Measurements from ENCODE around the gene PHACTR1.
"Not testable (repeated sequence)": the region's sequence is repeated elsewhere in the genome, so short reads cannot be mapped to it uniquely, and the experiment has no call there.

The PHACTR1 gene

DNA sequence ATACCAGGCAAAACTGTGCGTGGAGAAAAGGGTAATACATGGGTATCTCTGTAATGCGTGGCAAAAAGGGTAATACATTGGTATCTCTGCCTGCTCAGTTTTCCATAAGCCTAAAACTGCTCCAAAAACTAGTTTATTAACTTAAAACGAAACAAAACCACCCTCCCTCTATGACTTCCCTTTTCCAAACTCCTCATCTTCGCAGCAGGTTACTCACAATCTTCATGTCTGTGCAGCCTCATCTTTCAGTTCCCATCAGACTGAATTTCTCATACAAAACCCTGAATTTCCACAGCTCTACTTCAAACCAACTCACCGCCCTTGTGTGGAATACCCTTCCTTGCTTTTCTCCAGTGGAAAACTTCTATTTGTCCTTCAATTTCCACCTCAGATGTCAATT, 199.4 kb downstream of the PHACTR1 start:
- no peak for DNase-seq

GRCh38 chr6:12916420-12917136, 200.0 kb downstream of the PHACTR1 start:
- no peak for DNase-seq

DNA sequence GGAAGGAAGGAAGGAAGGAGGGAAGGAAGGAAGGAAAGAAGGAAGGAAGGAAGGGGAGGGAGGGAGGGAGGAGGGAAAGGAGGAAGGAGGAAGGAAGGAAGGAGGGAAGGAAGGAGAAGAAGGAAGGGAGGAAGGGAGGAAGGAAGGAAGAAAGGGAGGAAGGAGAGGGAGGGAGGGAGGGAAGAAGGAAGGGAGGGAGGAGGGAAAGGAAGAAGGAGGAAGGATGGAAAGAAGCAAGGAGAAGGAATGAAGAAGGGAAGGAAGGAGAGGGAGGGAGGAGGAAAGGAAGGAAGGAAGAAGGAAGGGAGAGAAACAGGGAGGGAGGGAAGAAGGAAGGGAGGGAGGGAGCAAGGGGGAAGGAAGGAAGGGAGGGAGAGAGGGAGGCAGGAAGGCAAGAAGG, 204.9 kb downstream of the PHACTR1 start:
- no peak for DNase-seq

DNA sequence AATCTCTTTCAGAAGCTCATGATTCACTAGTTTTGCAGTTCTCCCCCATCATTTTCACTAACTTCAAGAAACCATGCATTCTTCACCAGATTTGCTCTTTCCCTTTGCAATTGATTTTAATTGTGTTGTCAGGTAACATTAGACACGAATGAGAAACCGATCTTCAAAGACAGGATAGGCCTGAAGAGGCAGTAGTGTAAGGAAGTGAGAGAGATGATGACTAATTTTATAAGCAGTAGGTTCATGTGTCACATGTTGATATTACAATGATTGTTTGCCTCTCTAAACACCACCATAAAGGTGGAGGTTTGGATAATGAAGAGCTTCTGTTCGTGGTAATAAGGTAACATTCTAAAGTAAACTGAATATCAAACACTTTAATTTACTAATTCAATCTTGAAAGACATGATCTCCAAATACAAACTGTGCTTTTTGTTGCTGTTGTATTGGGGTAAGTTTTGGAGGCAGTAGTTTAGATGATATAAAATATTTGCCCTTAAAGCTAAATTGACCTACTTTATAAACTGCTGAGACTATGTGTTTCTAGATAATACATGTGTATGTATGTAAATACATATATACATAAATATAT, 207.2 kb downstream of the PHACTR1 start:
- no peak for DNase-seq

GRCh38 chr6:12924911-12925310, 208.3 kb downstream of the PHACTR1 start:
- no peak for DNase-seq

DNA sequence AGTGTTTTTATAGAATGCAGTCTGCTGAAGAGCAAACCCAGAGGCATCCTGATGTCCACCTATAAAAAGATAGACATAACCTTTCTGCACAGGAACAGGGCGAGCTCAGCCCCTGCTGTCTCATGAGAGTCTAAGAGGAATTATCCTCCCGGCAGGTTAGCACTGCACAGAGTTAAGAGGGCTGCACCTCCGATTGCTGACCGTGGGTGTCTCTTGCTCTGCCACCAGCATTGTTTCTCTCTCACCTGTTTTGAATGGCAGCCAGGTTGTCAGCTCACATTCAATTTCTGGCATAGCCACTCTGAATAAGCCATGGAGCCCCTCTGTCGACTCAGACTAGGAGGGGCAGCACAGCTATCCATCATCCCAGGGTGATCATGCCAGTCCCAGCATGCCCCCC, 211.2 kb downstream of the PHACTR1 start:
- peak; percentile 58 for DNase-seq

GRCh38 chr6:12929678-12930077, 213.1 kb downstream of the PHACTR1 start:
- DNase-seq, result no peak

GRCh38 chr6:12931639-12932038, 215.1 kb downstream of the PHACTR1 start:
- no peak for DNase-seq

DNA sequence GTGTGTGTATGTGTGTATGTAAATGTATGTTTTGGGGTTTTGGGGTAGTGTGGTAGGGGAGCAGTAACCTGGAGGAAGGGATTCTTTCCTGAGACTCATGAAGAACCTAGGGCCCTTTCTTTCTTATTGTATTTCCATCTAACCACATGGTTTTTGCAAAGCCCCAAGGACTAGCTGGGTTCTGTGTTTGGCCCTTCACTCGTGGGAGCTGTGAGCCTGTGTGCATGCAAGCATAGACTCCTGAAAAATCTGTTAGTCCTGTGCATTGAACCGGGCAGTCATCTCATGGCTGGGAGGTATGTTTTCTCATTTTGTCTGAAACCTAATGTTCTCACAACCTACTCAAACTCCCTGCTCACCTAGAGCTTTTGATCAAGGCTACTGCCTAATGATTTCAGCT, 219.1 kb downstream of the PHACTR1 start:
- no peak for DNase-seq

GRCh38 chr6:12937971-12938370, 221.4 kb downstream of the PHACTR1 start:
- DNase-seq, result no peak

- DNase-seq, result no peak
Observed at GRCh38 chr6:12939314-12939713, 222.7 kb downstream of the PHACTR1 start.

DNA sequence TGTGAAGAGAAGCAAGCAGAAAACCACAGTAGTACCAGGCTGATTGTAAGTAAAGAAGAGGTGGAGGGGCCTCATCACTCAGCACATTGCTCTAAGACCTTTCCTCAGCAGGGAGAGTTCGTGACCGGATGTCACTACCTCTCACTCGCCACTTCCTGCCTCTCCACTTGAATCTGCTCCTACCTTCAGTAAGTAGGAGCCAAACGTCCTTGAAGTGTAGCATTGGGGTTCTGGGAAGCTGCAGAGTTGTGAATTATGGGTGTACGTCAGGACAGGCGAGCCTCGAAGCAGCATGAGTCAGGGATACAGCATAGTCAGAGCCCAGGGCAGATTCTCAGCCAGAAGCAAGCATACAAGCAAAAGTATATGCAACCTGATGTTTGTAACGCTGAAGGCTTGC, 224.9 kb downstream of the PHACTR1 start:
- no peak for DNase-seq

- no peak for DNase-seq
Observed at GRCh38 chr6:12943549-12943948, 227.0 kb downstream of the PHACTR1 start.

GRCh38 chr6:12944001-12944400, 227.4 kb downstream of the PHACTR1 start:
- peak; percentile 12 for DNase-seq

DNA sequence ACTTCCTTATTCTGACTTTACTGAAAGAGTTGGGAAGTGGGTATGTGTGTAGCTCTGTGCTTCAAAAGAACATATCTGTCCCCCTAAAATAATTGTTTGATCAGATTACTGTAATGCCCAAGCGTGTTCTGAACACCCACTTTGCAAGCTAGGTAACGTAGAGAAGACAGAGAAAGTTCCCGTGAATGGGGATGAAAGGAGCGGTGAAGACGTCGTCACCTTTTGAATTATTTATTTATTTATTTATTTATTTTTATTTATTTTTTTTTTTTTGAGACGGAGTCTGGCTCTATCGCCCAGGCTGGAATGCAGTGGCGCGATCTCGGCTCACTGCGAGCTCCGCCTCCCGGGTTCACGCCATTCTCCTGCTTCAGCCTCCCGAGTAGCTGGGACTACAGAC, 228.0 kb downstream of the PHACTR1 start:
- DNase-seq, result not testable (repeated sequence)

GRCh38 chr6:12947151-12947871, 230.7 kb downstream of the PHACTR1 start:
- DNase-seq, result no peak

DNA sequence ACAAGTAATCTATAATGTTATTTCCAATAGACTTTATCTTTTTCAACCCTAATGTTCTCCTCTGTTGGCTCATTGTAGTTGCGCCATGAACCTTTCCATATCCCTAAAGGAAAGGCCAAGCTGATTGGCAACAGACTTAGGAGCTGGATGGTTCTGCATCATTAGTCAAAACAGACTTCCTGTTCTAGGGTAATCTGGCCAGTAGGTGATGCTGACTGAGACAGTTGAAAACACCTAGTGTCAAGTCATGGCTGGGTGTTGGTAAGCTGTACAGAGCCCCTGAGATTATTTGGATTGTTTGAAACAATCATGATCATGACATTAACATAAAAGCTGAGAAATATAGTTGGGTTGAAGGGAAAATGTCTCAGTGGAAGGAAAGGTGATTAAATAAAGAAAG, 231.4 kb downstream of the PHACTR1 start:
- no peak for DNase-seq

DNA sequence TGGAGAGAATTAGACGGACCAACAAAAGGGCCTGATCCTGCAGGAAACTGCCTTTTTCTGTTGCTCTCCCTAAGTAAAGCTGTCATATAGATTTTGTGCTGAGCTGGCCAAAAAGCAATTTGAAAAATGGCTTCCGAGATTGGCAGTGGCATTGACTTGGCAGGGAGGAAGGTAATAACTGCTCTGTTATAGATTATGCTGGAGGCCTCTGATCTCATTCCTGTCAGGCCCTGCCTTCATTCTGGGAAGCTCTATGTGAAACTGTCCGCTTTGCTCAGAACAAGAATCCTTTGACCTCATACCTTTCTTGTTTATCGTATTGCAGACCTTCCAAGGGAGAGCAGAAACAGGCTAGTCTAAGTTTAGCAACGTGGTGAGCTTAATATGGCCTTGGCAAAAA, 234.4 kb downstream of the PHACTR1 start:
- DNase-seq, result no peak

- DNase-seq, result no peak
Observed at GRCh38 chr6:12951415-12951814, 234.8 kb downstream of the PHACTR1 start.

GRCh38 chr6:12952318-12952717, 235.8 kb downstream of the PHACTR1 start:
- peak; percentile 52 for DNase-seq

- no peak for DNase-seq
Observed at GRCh38 chr6:12955956-12956355, 239.4 kb downstream of the PHACTR1 start.

GRCh38 chr6:12956991-12957320, 240.4 kb downstream of the PHACTR1 start:
- no peak for DNase-seq

- DNase-seq, result peak; percentile 43
Observed at GRCh38 chr6:12957321-12958051, 240.9 kb downstream of the PHACTR1 start.
